ENCODE results near the gene JAZF1. TPM values are rescaled to one million over a fixed set of nuclear protein-coding genes. Genes with fewer than 3 reads are reported as not detected.

Gene JAZF1
- total RNA-seq, 4 donors from 2014 or later = 1.6 to 8.6 (median 5.3) TPM

GRCh38 chr7:28083998-28084985 is 96.3 kb downstream of the JAZF1 start:
- in situ Hi-C loops (cut with MboI; ENCODE audit: low sequenced_read_pairs in 4 of 4) = loop anchor here in 1 of 4 donors (25.0 kb wide), 1 partner anchor 897 kb away; the partner anchor contains the start of gene HOXA11

GRCh38 chr7:28083164-28083997 is 97.2 kb downstream of the JAZF1 start:
- ATAC-seq = peak; percentile 98
- peaks cover 22 to 47% of the 10 kb centered on the region in 2 donors for H3K4me1 ChIP-seq
- peak; percentile 58 to 67 for DNase-seq
- H3K9me3 ChIP-seq = no peaks in the 10 kb centered on the region
- no peak overlapping the region for H3K4me3 ChIP-seq
- in situ Hi-C loops (cut with MboI; ENCODE audit: low sequenced_read_pairs in 4 of 4) = loop anchor here in 1 of 4 donors (25.0 kb wide), 1 partner anchor 896 kb away; the partner anchor contains the start of gene HOXA11
- H3K36me3 ChIP-seq = no peaks in the 10 kb centered on the region
- TF ChIP-seq CTCF (IDR thresholded peaks at IDR 0.05 in 4 of 5, conservative IDR thresholded peaks at IDR 0.05 in 1 of 5) (peak in 1 of 5 experiments; percentile 13), POLR2A (IDR thresholded peaks at IDR 0.05) (no peak)
- peak overlapping the region; percentile 63 to 77 (median 70) for H3K27ac ChIP-seq
- H3K27me3 ChIP-seq = no peaks in the 10 kb centered on the region
- intact Hi-C loops (cut with DNase I; ENCODE audit: low total_unique reads) = no loop called here

More at GRCh38 chr7:28083998-28084985, 96.3 kb downstream of the JAZF1 start:
- Histone ChIP-seq H3K9me3 (no peaks in the 10 kb centered on the region), H3K36me3 (no peaks in the 10 kb centered on the region), H3K27me3 (no peaks in the 10 kb centered on the region), H3K4me1 (peaks cover 22 to 47% of the 10 kb centered on the region in 2 donors), H3K27ac (peak overlapping the region; percentile 63 to 77 (median 70)), H3K4me3 (no peak overlapping the region)
- TF ChIP-seq POLR2A (IDR thresholded peaks at IDR 0.05) (no peak), CTCF (IDR thresholded peaks at IDR 0.05 in 4 of 5, conservative IDR thresholded peaks at IDR 0.05 in 1 of 5) (peak in 1 of 5 experiments; percentile 3)
- intact Hi-C loops (cut with DNase I; ENCODE audit: low total_unique reads) = no loop called here
- ATAC-seq (peak; percentile 5 to 7), DNase-seq (no peak)

- intact Hi-C loops (cut with DNase I; ENCODE audit: low total_unique reads) (no loop called here), in situ Hi-C loops (cut with MboI; ENCODE audit: low sequenced_read_pairs in 4 of 4) (loop anchor here in 1 of 4 donors (25.0 kb wide), 1 partner anchor 895 kb away; the partner anchor contains the start of gene HOXA11)
- DNase-seq = no peak
- ATAC-seq = no peak
- no peak for TF ChIP-seq POLR2A (IDR thresholded peaks at IDR 0.05)
- no peak for TF ChIP-seq CTCF (IDR thresholded peaks at IDR 0.05 in 4 of 5, conservative IDR thresholded peaks at IDR 0.05 in 1 of 5)
- H3K4me1 ChIP-seq = peaks cover 30 to 47% of the 10 kb centered on the region in 2 donors
- no peaks in the 10 kb centered on the region for H3K27me3 ChIP-seq
- no peak overlapping the region for H3K4me3 ChIP-seq
- H3K9me3 ChIP-seq = no peaks in the 10 kb centered on the region
- no peaks in the 10 kb centered on the region for H3K36me3 ChIP-seq
- H3K27ac ChIP-seq = no peak overlapping the region
Measured at GRCh38 chr7:28082071-28082470, 98.5 kb downstream of the JAZF1 start.

- no peak overlapping the region for H3K27ac ChIP-seq
- DNase-seq (peak in 1 of 2 donors; percentile 27), ATAC-seq (no peak)
- no peaks in the 10 kb centered on the region for H3K36me3 ChIP-seq
- H3K27me3 ChIP-seq = no peaks in the 10 kb centered on the region
- H3K4me1 ChIP-seq = peaks cover 27 to 36% of the 10 kb centered on the region in 2 donors
- in situ Hi-C loops (cut with MboI; ENCODE audit: low sequenced_read_pairs in 4 of 4) (loop anchor here in 1 of 4 donors (25.0 kb wide), 1 partner anchor 894 kb away; the partner anchor contains the start of gene HOXA11), intact Hi-C loops (cut with DNase I; ENCODE audit: low total_unique reads) (no loop called here)
- H3K9me3 ChIP-seq = no peaks in the 10 kb centered on the region
- TF ChIP-seq POLR2A (IDR thresholded peaks at IDR 0.05) (no peak), CTCF (IDR thresholded peaks at IDR 0.05 in 4 of 5, conservative IDR thresholded peaks at IDR 0.05 in 1 of 5) (no peak)
- no peak overlapping the region for H3K4me3 ChIP-seq
Measured at GRCh38 chr7:28081016-28081415, 99.6 kb downstream of the JAZF1 start.
